ENCODE results near the gene CDH2.

DNA sequence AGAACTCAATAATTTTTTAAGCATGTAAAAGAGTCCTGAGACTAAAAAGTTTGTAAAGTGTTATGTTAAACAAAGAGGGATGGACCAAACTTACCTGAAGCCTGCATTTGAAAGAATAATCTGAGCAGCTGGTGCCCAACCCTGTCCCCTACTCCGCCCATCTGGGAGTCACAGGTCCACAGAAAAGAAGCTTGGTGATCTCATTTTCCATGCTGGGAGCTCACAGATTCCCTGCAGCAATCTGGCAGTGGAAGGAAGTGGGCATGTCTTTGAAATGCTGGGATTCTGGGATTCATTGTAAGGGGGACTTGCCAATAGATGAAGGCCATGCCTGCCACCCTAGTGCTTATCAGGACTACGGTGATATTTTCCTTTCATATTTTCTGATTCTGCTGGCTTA is 17.9 kb downstream of the CDH2 start:
- TF ChIP-seq POLR2AphosphoS5 (IDR thresholded peaks at IDR 0.05; ENCODE audit: low read depth, low read length) (no peak), SPI1 (IDR thresholded peaks at IDR 0.05; ENCODE audit: low read depth, low read length) (no peak), TAF1 (IDR thresholded peaks at IDR 0.05; ENCODE audit: low read depth, low read length) (no peak), POLR2A (IDR thresholded peaks at IDR 0.05; ENCODE audit: low read depth, low read length) (no peak)

Data from GM12891 (cell line).